NCI-H146 treated with DMSO at 0.1 percent for 48 hours (cell line): ENCODE measurements around the gene ADPGK.
"Not testable (repeated sequence)": the region's sequence is repeated elsewhere in the genome, so short reads cannot be mapped to it uniquely, and the experiment has no call there.

ENCODE experiments used
- DNase-seq: peaks from one replicate; lab custom pipeline; 2025; ENCODE audit not compliant: unreplicated experiment; lab: John Stamatoyannopoulos, UW

The ADPGK gene

GRCh38 chr15:72751751-72752455 is 31.7 kb downstream of the ADPGK start:
- DNase-seq = no peak

- DNase-seq = no peak
Observed at GRCh38 chr15:72749700-72750099, 33.9 kb downstream of the ADPGK start.

GRCh38 chr15:72740219-72740618 is 43.3 kb downstream of the ADPGK start:
- no peak for DNase-seq

- DNase-seq = no peak
Observed at GRCh38 chr15:72737723-72738122, 45.8 kb downstream of the ADPGK start.

GRCh38 chr15:72737061-72737460 is 46.5 kb downstream of the ADPGK start:
- no peak for DNase-seq

- DNase-seq = no peak
Observed at GRCh38 chr15:72735111-72735510, 48.4 kb downstream of the ADPGK start.

GRCh38 chr15:72733941-72734738 is 49.4 kb downstream of the ADPGK start:
- peak; percentile 8 for DNase-seq

- no peak for DNase-seq
Observed at GRCh38 chr15:72732516-72732915, 51.0 kb downstream of the ADPGK start.

- no peak for DNase-seq
Observed at GRCh38 chr15:72732086-72732485, 51.5 kb downstream of the ADPGK start.

GRCh38 chr15:72728821-72729220 is 54.7 kb downstream of the ADPGK start:
- DNase-seq = no peak

GRCh38 chr15:72728249-72728648 is 55.3 kb downstream of the ADPGK start:
- DNase-seq = not testable (repeated sequence)

GRCh38 chr15:72727154-72727553 is 56.4 kb downstream of the ADPGK start:
- no peak for DNase-seq

GRCh38 chr15:72725851-72726250 is 57.7 kb downstream of the ADPGK start:
- DNase-seq = not testable (repeated sequence)

GRCh38 chr15:72725446-72725845 is 58.1 kb downstream of the ADPGK start:
- DNase-seq = no peak

- no peak for DNase-seq
Observed at GRCh38 chr15:72724028-72724427, 59.5 kb downstream of the ADPGK start.

- peak; percentile 16 for DNase-seq
Observed at GRCh38 chr15:72722071-72722696, 61.4 kb downstream of the ADPGK start.

GRCh38 chr15:72708551-72709303 is 74.8 kb downstream of the ADPGK start:
- not testable (repeated sequence) for DNase-seq

GRCh38 chr15:72706266-72706665 is 77.3 kb downstream of the ADPGK start:
- no peak for DNase-seq
